GM19035 (cell line): Measurements from ENCODE around the gene HIPK2.
"Not testable (repeated sequence)": the region's sequence is repeated elsewhere in the genome, so short reads cannot be mapped to it uniquely, and the experiment has no call there.

Source experiments
- ATAC-seq: cut with Tn5 transposase; IDR thresholded peaks from one replicate; pipeline ENCODE4 v1.9.1; 2021; ENCODE audit not compliant: unreplicated experiment

HIPK2 gene

GRCh38 chr7:139635526-139636302, 142.1 kb downstream of the HIPK2 start:
- ATAC-seq, result no peak

GRCh38 chr7:139634087-139634486, 143.7 kb downstream of the HIPK2 start:
- no peak for ATAC-seq

- ATAC-seq, result no peak
Measured at GRCh38 chr7:139631520-139632031, 146.2 kb downstream of the HIPK2 start.

GRCh38 chr7:139630643-139631519, 146.9 kb downstream of the HIPK2 start:
- no peak for ATAC-seq

GRCh38 chr7:139629392-139630082, 148.3 kb downstream of the HIPK2 start:
- ATAC-seq, result no peak

GRCh38 chr7:139627831-139628230, 150.0 kb downstream of the HIPK2 start:
- no peak for ATAC-seq

GRCh38 chr7:139626817-139627216, 151.0 kb downstream of the HIPK2 start:
- ATAC-seq, result no peak

- ATAC-seq, result no peak
Measured at GRCh38 chr7:139623518-139623917, 154.3 kb downstream of the HIPK2 start.

- peak; percentile 65 for ATAC-seq
Measured at GRCh38 chr7:139620676-139621344, 157.0 kb downstream of the HIPK2 start.

GRCh38 chr7:139619367-139619657, 158.5 kb downstream of the HIPK2 start:
- ATAC-seq, result no peak

- ATAC-seq, result no peak
Measured at GRCh38 chr7:139618482-139619366, 159.1 kb downstream of the HIPK2 start.

- no peak for ATAC-seq
Measured at GRCh38 chr7:139617074-139617473, 160.7 kb downstream of the HIPK2 start.

- ATAC-seq, result no peak
Measured at GRCh38 chr7:139614886-139615285, 162.9 kb downstream of the HIPK2 start.

GRCh38 chr7:139613971-139614411, 163.8 kb downstream of the HIPK2 start:
- ATAC-seq, result no peak

- ATAC-seq, result not testable (repeated sequence)
Measured at GRCh38 chr7:139611556-139611955, 166.2 kb downstream of the HIPK2 start.

GRCh38 chr7:139610595-139610994, 167.2 kb downstream of the HIPK2 start:
- no peak for ATAC-seq

- no peak for ATAC-seq
Measured at GRCh38 chr7:139603896-139604295, 173.9 kb downstream of the HIPK2 start.

GRCh38 chr7:139603282-139603681, 174.5 kb downstream of the HIPK2 start:
- no peak for ATAC-seq

GRCh38 chr7:139602143-139602722, 175.6 kb downstream of the HIPK2 start:
- ATAC-seq, result no peak
